Measurements from ENCODE around the gene TEP1.

DNA sequence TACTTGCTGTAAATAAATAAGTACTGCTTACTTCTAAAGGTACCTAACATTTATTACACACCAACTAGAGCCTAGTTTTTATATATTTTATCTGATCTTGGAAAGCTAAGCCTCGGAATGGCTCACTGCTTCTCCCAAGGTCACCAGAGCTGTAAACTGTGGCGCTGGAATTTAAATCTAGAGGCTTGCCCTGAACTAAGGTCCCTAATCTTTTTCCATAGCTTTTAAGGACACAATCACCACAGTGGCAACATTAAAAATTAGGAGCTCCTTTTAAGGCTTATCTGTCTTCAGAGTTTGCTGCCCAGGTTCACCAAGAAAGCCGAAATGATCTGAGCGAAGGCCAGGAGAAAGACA, 80.9 kb downstream of the TEP1 start:
- TF ChIP-seq CTCF (IDR thresholded peaks at IDR 0.05), result no peak
- no peak for TF ChIP-seq POLR2AphosphoS5 (IDR thresholded peaks at IDR 0.05)
- no peak for TF ChIP-seq POLR2A (IDR thresholded peaks at IDR 0.05)

Data from transverse colon (tissue), 4 donors.